Measurements from ENCODE around the gene RAB37.

GRCh38 chr17:74776990-74777389 is 39.9 kb downstream of the RAB37 start:
- TF ChIP-seq, protein P1, sequence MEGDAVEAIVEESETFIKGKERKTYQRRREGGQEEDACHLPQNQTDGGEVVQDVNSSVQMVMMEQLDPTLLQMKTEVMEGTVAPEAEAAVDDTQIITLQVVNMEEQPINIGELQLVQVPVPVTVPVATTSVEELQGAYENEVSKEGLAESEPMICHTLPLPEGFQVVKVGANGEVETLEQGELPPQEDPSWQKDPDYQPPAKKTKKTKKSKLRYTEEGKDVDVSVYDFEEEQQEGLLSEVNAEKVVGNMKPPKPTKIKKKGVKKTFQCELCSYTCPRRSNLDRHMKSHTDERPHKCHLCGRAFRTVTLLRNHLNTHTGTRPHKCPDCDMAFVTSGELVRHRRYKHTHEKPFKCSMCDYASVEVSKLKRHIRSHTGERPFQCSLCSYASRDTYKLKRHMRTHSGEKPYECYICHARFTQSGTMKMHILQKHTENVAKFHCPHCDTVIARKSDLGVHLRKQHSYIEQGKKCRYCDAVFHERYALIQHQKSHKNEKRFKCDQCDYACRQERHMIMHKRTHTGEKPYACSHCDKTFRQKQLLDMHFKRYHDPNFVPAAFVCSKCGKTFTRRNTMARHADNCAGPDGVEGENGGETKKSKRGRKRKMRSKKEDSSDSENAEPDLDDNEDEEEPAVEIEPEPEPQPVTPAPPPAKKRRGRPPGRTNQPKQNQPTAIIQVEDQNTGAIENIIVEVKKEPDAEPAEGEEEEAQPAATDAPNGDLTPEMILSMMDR (IDR thresholded peaks at IDR 0.05), result no peak
- no peak for TF ChIP-seq POLR2A (IDR thresholded peaks at IDR 0.05)
